CD4-positive, CD25-positive, alpha-beta regulatory T cell (primary cell): Measurements from ENCODE around the gene CNIH4. TPM values are rescaled to one million over a fixed set of nuclear protein-coding genes. Genes with fewer than 3 reads are reported as not detected.

Experiments used
- ATAC-seq, 2 donors: fragments of 150-1000 bp; cut with Tn5 transposase; one replicate each; pipeline ENCODE4 v1.10.0; 2021; ENCODE audit warnings: low read depth in 2 of 2, moderate number of reproducible peaks in 2 of 2, moderate library complexity in 1 of 2
- DNase-seq, 3 donors: peaks; one replicate each; pipeline versions ENCODE4 v3.0.0 to v3.0.0-alpha.2; 2012 to 2022; ENCODE audit warnings: mixed read lengths in 1 of 3
- H3K27ac ChIP-seq: one replicate; pipeline ENCODE4 v1.7.0; 2013; ENCODE audit warnings: mild to moderate bottlenecking, low read length; ENCODE audit not compliant: insufficient read depth, poor library complexity, severe bottlenecking
- H3K27me3 ChIP-seq: one replicate; pipeline ENCODE4 v1.7.0; 2013; ENCODE audit warnings: low read length; ENCODE audit not compliant: control insufficient read depth, insufficient read depth
- H3K36me3 ChIP-seq: one replicate; pipeline ENCODE4 v1.7.0; 2013; ENCODE audit warnings: mild to moderate bottlenecking, low read length, moderate library complexity; ENCODE audit not compliant: control insufficient read depth, insufficient read depth
- H3K4me1 ChIP-seq: 2 replicates; pipeline ENCODE4 v1.7.0; 2013; ENCODE audit warnings: mild to moderate bottlenecking, low read length; ENCODE audit not compliant: insufficient read depth, control insufficient read depth, poor library complexity, severe bottlenecking
- H3K4me3 ChIP-seq: one replicate; pipeline ENCODE4 v1.7.0; 2013; ENCODE audit warnings: low read depth, mild to moderate bottlenecking, low read length, moderate library complexity
- H3K9me3 ChIP-seq, 2 experiments: 1 replicate in 1 of 2; 2 replicates in 1 of 2; pipeline ENCODE4 v1.7.0; 2013; ENCODE audit warnings: low read length in 2 of 2, mild to moderate bottlenecking in 1 of 2, moderate library complexity in 1 of 2; ENCODE audit not compliant: control insufficient read depth in 2 of 2
- H3K27ac Mint-ChIP-seq, 3 donors: one replicate each; pipeline ENCODE4 v1.8.0; 2020 to 2022; ENCODE audit warnings: mild to moderate bottlenecking in 3 of 3, mixed read lengths in 3 of 3, moderate library complexity in 2 of 3
- H3K27me3 Mint-ChIP-seq: one replicate; pipeline ENCODE4 v1.8.0; 2022; ENCODE audit warnings: mild to moderate bottlenecking, mixed read lengths
- H3K36me3 Mint-ChIP-seq: one replicate; pipeline ENCODE4 v1.8.0; 2020; ENCODE audit warnings: mixed read lengths
- H3K4me1 Mint-ChIP-seq, 4 donors: one replicate each; pipeline ENCODE4 v1.8.0; 2020 to 2022; ENCODE audit warnings: mixed read lengths in 4 of 4, mild to moderate bottlenecking in 1 of 4
- H3K4me3 Mint-ChIP-seq, 4 donors: one replicate each; pipeline ENCODE4 v1.8.0; 2020 to 2022; ENCODE audit warnings: mild to moderate bottlenecking in 4 of 4, mixed read lengths in 4 of 4, moderate library complexity in 3 of 4
- H3K9me3 Mint-ChIP-seq, 7 donors: one replicate each; pipeline ENCODE4 v1.8.0; 2020 to 2022; ENCODE audit warnings: mixed read lengths in 7 of 7, mild to moderate bottlenecking in 3 of 7, moderate library complexity in 2 of 7
- polyA plus RNA-seq, 4 donors: library from polyadenylated mRNA; unstranded; fragments of 300-500 nt; fragmentation: Illumina TruSeq; gene quantifications; one replicate each; pipeline ENCODE4 v1.2.3, GENCODE V29; 2021
- total RNA-seq: library from RNA; stranded (reverse); gene quantifications from one replicate; pipeline ENCODE4 v1.2.3, GENCODE V29; 2022

CNIH4 gene
- total and polyA plus RNA-seq, 5 donors from 2014 or later = 20.5 to 44.1 (median 38.2) TPM

GRCh38 chr1:224377676-224378006, 21.0 kb downstream of the CNIH4 start:
- no peaks in the 10 kb centered on the region for H3K9me3 Mint-ChIP-seq
- DNase-seq = peak in 1 of 3 donors; percentile 24
- H3K4me1 Mint-ChIP-seq = peaks cover 29 to 70% (median 53%) of the 10 kb centered on the region in 4 donors
- Histone ChIP-seq H3K4me1 (peaks cover 41% of the 10 kb centered on the region), H3K4me3 (no peak overlapping the region), H3K9me3 (no peaks in the 10 kb centered on the region), H3K27me3 (no peaks in the 10 kb centered on the region), H3K27ac (no peak overlapping the region), H3K36me3 (peaks cover 36% of the 10 kb centered on the region)
- H3K27ac Mint-ChIP-seq = peak overlapping the region in 2 of 3 donors; percentile 55 to 80
- no peak for ATAC-seq
- no peaks in the 10 kb centered on the region for H3K27me3 Mint-ChIP-seq
- H3K36me3 Mint-ChIP-seq = peaks cover 50% of the 10 kb centered on the region
- H3K4me3 Mint-ChIP-seq = no peak overlapping the region

- peak overlapping the region in 3 of 4 donors; percentile 65 to 79 (median 78) for H3K4me3 Mint-ChIP-seq
- DNase-seq = no peak
- no peaks in the 10 kb centered on the region for H3K27me3 Mint-ChIP-seq
- Histone ChIP-seq H3K4me1 (peaks cover 41% of the 10 kb centered on the region), H3K36me3 (peaks cover 28% of the 10 kb centered on the region), H3K27me3 (no peaks in the 10 kb centered on the region), H3K27ac (peak overlapping the region; percentile 47), H3K9me3 (no peaks in the 10 kb centered on the region), H3K4me3 (peak overlapping the region; percentile 78)
- no peaks in the 10 kb centered on the region for H3K9me3 Mint-ChIP-seq
- peak overlapping the region in 2 of 3 donors; percentile 60 to 83 for H3K27ac Mint-ChIP-seq
- no peak for ATAC-seq
- peaks cover 26 to 73% (median 59%) of the 10 kb centered on the region in 4 donors for H3K4me1 Mint-ChIP-seq
- peaks cover 38% of the 10 kb centered on the region for H3K36me3 Mint-ChIP-seq
Observed at GRCh38 chr1:224378855-224379631, 22.4 kb downstream of the CNIH4 start.

GRCh38 chr1:224380003-224380402, 23.3 kb downstream of the CNIH4 start:
- H3K27ac Mint-ChIP-seq = peak overlapping the region; percentile 29 to 83 (median 77)
- Histone ChIP-seq H3K4me1 (peaks cover 41% of the 10 kb centered on the region), H3K4me3 (peak overlapping the region; percentile 78), H3K27me3 (no peaks in the 10 kb centered on the region), H3K36me3 (peaks cover 20% of the 10 kb centered on the region), H3K27ac (peak overlapping the region; percentile 47), H3K9me3 (no peaks in the 10 kb centered on the region)
- H3K36me3 Mint-ChIP-seq = peaks cover 32% of the 10 kb centered on the region
- DNase-seq (peak in 2 of 3 donors; percentile 39 to 75), ATAC-seq (peak; percentile 68 to 78)
- peak overlapping the region; percentile 32 to 79 (median 72) for H3K4me3 Mint-ChIP-seq
- H3K4me1 Mint-ChIP-seq = peaks cover 25 to 70% (median 55%) of the 10 kb centered on the region in 4 donors
- H3K27me3 Mint-ChIP-seq = no peaks in the 10 kb centered on the region
- H3K9me3 Mint-ChIP-seq = no peaks in the 10 kb centered on the region

DNA sequence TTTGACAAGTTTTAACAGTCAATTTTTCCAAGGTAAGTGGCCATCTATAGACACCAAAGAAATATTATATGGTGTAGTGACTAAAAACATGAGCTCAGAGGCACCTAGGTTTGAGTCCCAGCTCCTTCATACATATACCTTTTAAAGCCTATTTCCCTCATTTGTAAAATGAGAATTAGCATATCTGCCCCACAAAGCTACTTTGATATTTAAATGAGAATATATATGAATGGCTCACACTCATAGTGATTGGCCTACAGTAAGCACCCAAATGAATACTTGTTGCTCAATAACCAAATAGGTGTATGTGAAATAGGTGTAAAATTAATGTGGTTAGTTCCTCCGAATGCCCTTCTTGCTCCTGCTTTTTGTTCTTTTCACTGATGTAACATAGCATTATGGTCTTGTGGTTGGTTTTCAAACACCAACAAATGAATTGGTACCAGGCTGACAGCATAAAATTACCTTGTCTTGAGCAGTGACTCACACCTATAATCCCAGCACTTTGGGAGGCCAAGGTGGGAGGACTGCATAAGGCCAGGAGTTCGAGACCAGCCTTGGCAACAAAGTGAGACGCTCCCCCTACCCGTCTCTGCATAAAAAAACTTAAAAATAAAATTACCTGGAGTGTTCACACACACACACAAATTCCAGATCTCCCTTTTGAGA, 25.3 kb downstream of the CNIH4 start:
- Mint-ChIP-seq H3K9me3 (no peaks in the 10 kb centered on the region), H3K36me3 (peaks cover 22% of the 10 kb centered on the region), H3K4me3 (peak overlapping the region; percentile 9 to 56 (median 46)), H3K4me1 (peaks cover 21 to 75% (median 49%) of the 10 kb centered on the region in 4 donors), H3K27me3 (no peaks in the 10 kb centered on the region), H3K27ac (peak overlapping the region in 2 of 3 donors; percentile 83 to 86)
- Histone ChIP-seq H3K36me3 (peaks cover 6% of the 10 kb centered on the region), H3K4me1 (peaks cover 36% of the 10 kb centered on the region), H3K27ac (no peak overlapping the region), H3K9me3 (no peaks in the 10 kb centered on the region), H3K4me3 (no peak overlapping the region), H3K27me3 (no peaks in the 10 kb centered on the region)
- ATAC-seq (no peak), DNase-seq (no peak)

DNA sequence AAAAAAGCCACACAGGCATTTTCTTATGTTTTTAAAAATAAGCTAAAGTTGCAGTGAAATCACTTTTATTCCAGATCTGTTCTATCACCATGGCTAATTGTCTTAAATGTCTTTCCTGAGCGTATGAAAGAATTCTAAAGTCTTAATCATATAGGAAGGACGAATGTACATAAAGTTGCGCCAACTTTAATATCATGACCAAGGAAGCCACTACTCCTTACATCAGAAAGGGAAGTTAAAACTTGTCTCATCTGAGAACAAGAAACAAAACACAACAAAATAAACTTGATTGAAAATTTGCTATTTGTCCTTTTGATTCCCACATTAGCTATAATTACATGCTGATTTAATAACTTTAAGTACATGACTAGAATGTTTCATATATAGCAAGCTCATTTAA, 26.5 kb downstream of the CNIH4 start:
- Histone ChIP-seq H3K27ac (no peak overlapping the region), H3K4me3 (no peak overlapping the region), H3K27me3 (no peaks in the 10 kb centered on the region), H3K36me3 (peaks cover 9% of the 10 kb centered on the region), H3K9me3 (no peaks in the 10 kb centered on the region), H3K4me1 (peaks cover 29% of the 10 kb centered on the region)
- H3K27me3 Mint-ChIP-seq = no peaks in the 10 kb centered on the region
- H3K4me1 Mint-ChIP-seq = peaks cover 21 to 75% (median 47%) of the 10 kb centered on the region in 4 donors
- H3K27ac Mint-ChIP-seq = peak overlapping the region in 1 of 3 donors; percentile 67
- no peak for DNase-seq
- H3K36me3 Mint-ChIP-seq = peaks cover 14% of the 10 kb centered on the region
- no peak overlapping the region for H3K4me3 Mint-ChIP-seq
- ATAC-seq = no peak
- H3K9me3 Mint-ChIP-seq = no peaks in the 10 kb centered on the region

DNA sequence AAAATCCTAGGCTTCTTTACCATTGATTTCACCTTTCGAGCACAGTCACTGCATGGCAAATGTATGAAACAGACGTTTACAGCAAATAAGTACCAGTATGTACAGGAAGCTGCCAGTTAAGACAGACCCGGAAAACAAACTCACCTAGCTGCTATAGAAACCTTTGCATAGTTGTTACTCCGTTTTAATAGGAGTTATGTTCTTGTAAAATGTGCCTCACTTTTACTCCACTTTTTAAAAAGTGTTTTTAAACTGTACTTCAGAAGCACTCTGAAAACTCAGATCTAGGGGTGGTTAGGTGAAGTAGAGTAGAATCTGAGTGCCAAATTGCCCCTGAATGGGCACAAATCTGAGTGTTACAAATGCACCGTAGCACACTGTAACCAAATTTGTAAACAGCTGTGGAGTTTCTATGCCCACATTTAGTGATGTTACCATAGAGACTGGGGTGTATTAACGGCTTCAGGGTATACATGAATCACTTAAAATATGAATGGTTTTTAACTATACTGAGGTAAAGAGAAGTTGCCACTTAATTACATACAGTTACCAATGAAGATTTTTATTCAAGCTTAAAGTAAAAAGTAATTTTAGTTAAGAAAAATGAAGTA, 30.7 kb downstream of the CNIH4 start:
- H3K27ac Mint-ChIP-seq = peak overlapping the region; percentile 56 to 76 (median 72)
- Histone ChIP-seq H3K9me3 (no peaks in the 10 kb centered on the region), H3K27ac (peak overlapping the region; percentile 55), H3K4me1 (peaks cover 5% of the 10 kb centered on the region), H3K27me3 (no peaks in the 10 kb centered on the region), H3K4me3 (peak overlapping the region; percentile 13), H3K36me3 (peaks cover 45% of the 10 kb centered on the region)
- DNase-seq (peak in 1 of 3 donors; percentile 22), ATAC-seq (peak; percentile 53 to 63)
- no peaks in the 10 kb centered on the region for H3K27me3 Mint-ChIP-seq
- H3K4me1 Mint-ChIP-seq = peaks cover 9 to 41% (median 17%) of the 10 kb centered on the region in 4 donors
- H3K36me3 Mint-ChIP-seq = peaks cover 20% of the 10 kb centered on the region
- H3K9me3 Mint-ChIP-seq = no peaks in the 10 kb centered on the region
- H3K4me3 Mint-ChIP-seq = peak overlapping the region in 2 of 4 donors; percentile 6 to 7

DNA sequence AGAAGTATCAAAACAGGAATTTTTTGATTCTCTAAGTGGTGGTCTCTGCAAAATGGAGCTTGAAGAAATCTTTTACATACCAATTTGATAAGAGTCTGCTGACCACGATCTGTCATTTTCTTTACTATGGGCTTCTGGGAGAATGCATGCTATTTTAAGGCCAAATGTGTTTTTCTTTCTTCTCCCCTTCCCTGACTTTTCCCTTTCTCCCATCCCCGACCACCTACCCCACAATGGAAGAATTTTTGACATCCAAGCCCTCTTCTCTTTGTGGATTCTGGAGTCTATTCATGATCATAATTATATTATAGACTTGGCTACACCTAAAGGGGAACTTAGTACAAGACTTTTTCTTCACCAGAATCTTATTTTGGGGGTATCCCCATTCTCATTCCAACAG, 31.3 kb downstream of the CNIH4 start:
- H3K36me3 Mint-ChIP-seq = peaks cover 25% of the 10 kb centered on the region
- no peak for ATAC-seq

More for the DNA sequence above, 31.3 kb downstream of the CNIH4 start:
- peaks cover 50% of the 10 kb centered on the region for H3K36me3 ChIP-seq
- no peak overlapping the region for H3K4me3 ChIP-seq
- Mint-ChIP-seq H3K27ac (peak overlapping the region in 2 of 3 donors; percentile 56 to 72), H3K27me3 (no peaks in the 10 kb centered on the region), H3K4me3 (peak overlapping the region in 1 of 4 donors; percentile 7), H3K9me3 (no peaks in the 10 kb centered on the region), H3K4me1 (peaks cover 8 to 42% (median 15%) of the 10 kb centered on the region in 4 donors)
- H3K27ac ChIP-seq = peak overlapping the region; percentile 55
- peaks cover 5% of the 10 kb centered on the region for H3K4me1 ChIP-seq
- no peak for DNase-seq
- no peaks in the 10 kb centered on the region for H3K9me3 ChIP-seq
- no peaks in the 10 kb centered on the region for H3K27me3 ChIP-seq
